KOPT-K1 (cell line): Measurements from ENCODE around the gene PLCG2.
A peak's percentile ranks its signal among the peaks of the same experiment; 100 is the strongest.

Experiments
- H3K27ac ChIP-seq: fragments of 200-600 bp; sonication (generic); 2 replicates; pipeline ENCODE4 v1.5.1; 2016; ENCODE audit warnings: antibody characterized with exemption, mild to moderate bottlenecking, low read depth, low read length; ENCODE audit not compliant: poor library complexity, severe bottlenecking
- H3K36me3 ChIP-seq: fragments of 200-600 bp; sonication (generic); 2 replicates; pipeline ENCODE4 v1.5.1; 2017; ENCODE audit warnings: antibody characterized with exemption, mild to moderate bottlenecking, low read length, moderate library complexity; ENCODE audit not compliant: insufficient read depth
- H3K9me3 ChIP-seq: fragments of 200-600 bp; sonication (generic); 2 replicates; pipeline ENCODE4 v1.5.1; 2017; ENCODE audit warnings: antibody characterized with exemption, low read length, mild to moderate bottlenecking; ENCODE audit not compliant: insufficient read depth, poor library complexity, severe bottlenecking

The PLCG2 gene

DNA sequence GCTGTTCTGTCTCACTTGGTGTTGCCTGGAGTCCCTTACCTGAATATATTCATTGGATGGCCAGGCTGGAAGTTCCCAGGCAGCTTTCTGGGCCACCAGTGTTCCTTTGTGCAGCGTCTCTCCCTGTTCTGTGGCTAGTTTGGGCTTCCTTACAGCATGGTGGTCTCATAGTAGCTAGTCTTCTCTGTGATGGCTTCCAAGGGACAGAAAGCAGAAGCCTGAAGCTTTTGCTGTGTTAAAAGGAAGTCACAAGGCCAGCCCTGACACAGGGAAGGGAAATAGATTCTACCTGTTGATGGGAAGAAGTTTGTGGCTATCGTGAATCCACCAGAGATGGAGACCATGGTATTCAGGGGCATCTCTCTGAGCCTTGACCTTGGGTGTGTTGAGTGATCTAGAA lies 34.6 kb downstream of the PLCG2 start:
- H3K36me3 ChIP-seq, result no peaks in the 10 kb centered on the region
- no peaks in the 10 kb centered on the region for H3K9me3 ChIP-seq
- no peak overlapping the region for H3K27ac ChIP-seq

DNA sequence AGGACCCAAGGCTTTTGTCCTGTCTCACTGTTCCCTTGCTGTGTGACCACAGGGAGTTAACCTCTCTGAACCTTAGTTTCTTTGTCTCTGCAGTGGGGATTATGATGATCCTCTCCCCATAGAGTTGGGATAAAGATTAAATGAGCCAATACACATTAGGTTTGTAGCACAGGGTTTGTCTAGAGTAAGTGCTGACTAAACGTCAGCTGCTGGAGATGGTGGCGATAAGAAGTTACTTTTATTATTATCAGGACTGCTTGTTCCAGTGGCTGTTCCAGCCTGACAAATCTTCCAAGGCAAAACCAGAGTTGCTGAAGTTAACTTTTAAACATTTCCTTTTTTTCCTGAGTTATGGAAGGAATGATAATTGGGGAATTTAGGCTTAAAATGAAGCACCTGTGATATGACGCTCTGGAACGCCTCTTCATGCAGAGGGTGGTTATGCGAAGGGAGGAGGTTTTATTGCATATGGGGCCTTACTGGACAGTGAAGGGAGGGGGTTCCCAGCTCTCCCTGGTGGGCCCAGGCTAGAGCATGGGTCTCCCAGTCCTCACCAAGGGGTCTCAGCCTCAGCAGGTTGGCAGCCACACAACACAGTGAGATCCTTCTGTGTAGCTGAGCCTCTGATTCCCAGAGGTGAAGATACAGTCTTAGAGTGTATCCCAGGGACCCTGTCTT lies 35.8 kb downstream of the PLCG2 start:
- Histone ChIP-seq H3K27ac (no peak overlapping the region), H3K9me3 (no peaks in the 10 kb centered on the region), H3K36me3 (no peaks in the 10 kb centered on the region)

DNA sequence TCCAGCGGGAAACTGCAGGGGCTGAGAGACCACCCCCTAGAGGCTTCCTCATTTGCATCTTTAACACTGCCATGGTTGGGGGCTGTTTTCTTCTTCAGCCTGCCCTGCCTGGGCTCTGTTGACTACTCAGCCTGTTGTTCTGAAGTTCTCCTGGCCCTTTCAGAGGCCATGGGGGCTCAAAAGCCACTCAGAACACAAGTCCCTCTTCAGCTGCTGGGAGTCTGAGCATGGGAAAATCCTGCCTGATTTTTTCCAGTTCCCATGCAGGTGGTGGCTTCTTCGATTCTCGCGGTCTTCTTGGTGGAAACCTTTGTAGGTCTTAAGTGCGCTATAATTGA lies 36.3 kb downstream of the PLCG2 start:
- H3K36me3 ChIP-seq, result no peaks in the 10 kb centered on the region
- no peaks in the 10 kb centered on the region for H3K9me3 ChIP-seq
- no peak overlapping the region for H3K27ac ChIP-seq

DNA sequence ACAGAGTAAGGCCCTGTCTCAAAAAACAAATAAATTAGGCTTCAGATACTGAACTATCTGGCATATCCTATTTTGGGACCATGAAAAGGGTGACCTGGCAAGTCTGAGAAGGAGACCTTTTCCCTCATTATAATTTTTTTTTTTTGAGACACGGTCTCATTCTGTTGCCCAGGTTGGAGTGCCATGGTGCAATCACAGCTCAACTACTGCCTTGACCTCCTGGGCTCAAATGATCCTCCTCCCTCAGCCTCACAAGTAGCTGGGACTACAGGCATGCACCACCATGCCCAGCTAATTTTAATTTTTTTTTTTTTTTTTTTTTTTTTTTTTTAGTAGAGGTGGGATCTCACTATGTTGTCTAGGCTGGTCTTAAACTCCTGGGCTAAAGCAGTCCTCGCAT lies 37.3 kb downstream of the PLCG2 start:
- Histone ChIP-seq H3K9me3 (no peaks in the 10 kb centered on the region), H3K27ac (no peak overlapping the region), H3K36me3 (no peaks in the 10 kb centered on the region)

DNA sequence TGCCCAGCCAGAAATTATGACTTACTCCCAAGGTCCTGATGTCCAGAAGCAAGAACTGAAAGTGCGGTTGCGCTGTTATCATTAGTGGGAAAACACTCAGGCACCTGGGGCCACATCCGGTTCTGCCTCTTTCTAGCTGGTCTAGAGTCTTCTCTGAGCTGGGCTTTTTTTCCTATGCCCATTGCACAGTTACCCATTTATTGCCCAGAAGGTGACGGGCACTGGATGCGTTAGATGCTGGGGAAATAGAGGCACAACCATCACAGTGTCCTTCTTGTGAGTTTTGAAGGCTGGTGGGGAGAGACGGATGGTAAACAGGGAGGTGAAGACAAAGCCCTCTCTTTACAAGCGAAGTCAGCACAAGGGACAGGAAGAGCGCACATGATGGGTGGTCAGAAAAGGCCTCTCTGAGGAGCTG lies 37.7 kb downstream of the PLCG2 start:
- Histone ChIP-seq H3K36me3 (no peaks in the 10 kb centered on the region), H3K9me3 (no peaks in the 10 kb centered on the region), H3K27ac (no peak overlapping the region)

DNA sequence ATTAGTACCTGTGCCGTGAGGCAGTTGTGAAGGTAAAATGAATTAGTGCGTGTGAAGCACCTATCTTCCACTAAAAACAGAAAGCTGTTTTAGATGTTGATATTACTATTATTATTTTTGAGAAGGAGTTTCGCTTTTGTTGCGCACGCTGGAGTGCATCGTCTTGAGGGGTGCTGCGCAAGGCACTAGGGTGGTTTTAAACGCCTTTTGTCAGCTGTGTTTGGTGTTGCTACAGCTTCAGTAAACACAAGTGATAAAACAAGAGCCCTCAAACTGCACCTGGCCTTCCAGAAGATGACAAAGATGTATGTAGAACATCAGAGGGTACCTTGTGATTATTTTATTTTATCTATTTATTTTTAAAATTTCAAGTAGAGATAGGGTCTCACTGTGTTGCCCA lies 38.2 kb downstream of the PLCG2 start:
- H3K27ac ChIP-seq, result no peak overlapping the region
- H3K9me3 ChIP-seq, result no peaks in the 10 kb centered on the region
- no peaks in the 10 kb centered on the region for H3K36me3 ChIP-seq

DNA sequence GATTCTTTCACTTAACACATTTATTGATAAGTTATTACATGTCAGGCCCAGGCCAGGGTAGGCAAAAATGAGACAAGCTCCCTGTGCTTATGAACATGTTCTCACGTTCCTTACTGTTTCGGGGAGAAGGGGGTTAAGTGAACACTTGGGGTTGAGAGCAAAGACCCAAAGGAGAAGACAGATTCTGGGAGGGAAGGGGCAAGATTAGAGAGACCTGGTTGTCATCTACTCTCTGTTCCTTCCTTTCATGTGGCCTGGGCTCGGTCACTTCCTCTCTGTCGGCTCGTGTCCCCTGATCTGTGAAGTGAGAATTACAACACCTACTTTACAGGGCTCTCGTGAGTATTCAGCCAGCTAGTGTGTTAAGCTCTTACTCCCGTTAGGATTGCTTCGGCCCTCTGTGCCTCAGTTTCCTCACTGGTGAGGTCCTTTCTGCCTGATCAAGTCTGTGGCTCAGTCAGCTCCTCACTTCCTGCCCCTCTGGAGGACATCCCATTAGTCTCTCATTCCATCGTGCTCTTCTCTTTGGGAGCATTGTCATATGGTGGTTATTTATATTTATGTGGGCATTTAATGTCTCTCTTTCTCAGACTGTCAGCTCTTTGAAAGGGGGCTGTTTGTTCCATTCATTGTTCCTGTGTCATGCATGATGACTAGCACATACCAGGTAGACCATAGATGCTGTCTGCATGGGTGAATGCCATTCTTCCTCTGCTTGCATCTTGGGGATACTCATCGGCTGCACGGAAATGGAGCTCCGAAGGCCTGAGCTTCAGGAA lies 38.9 kb downstream of the PLCG2 start:
- no peak overlapping the region for H3K27ac ChIP-seq
- H3K9me3 ChIP-seq, result no peaks in the 10 kb centered on the region
- H3K36me3 ChIP-seq, result no peaks in the 10 kb centered on the region

DNA sequence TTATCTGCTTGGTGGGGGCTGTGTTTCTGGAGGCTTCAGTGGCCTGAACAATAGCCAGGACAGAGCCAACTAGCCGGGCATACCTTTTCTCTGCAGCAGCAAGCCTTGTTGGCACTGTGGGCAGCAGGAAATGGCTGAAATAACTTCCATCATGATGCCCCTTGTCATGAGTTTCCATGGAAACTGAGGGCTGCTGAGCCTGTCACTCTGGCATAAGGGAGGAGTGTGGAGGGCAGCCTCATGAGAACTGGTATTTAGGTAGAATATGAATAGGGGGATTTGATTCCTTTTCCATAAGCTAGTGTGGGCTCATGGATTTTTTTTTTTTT lies 39.4 kb downstream of the PLCG2 start:
- H3K36me3 ChIP-seq, result no peaks in the 10 kb centered on the region

DNA sequence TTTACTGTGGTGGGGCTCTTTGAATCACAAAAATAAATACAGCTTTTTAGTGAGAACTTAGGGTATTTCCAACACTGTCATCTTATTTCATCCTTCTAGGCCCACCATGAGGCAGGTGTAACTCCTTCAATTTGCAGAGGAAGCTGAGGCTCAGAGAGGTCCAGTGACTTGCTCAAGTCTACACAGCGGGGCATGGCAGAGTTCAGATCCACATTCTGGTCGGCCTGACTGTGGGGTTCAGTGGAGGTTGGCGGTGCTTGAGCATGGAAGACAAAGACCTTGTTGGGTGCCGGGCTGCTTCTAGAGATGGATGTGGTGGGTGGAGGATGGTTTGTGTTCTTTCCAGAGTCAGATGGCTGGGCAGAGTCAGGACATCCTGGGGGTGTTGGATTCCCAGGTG lies 39.8 kb downstream of the PLCG2 start:
- no peaks in the 10 kb centered on the region for H3K36me3 ChIP-seq
- no peak overlapping the region for H3K27ac ChIP-seq
- no peaks in the 10 kb centered on the region for H3K9me3 ChIP-seq

More for the DNA sequence above, 39.4 kb downstream of the PLCG2 start:
- Histone ChIP-seq H3K27ac (no peak overlapping the region), H3K9me3 (no peaks in the 10 kb centered on the region)

DNA sequence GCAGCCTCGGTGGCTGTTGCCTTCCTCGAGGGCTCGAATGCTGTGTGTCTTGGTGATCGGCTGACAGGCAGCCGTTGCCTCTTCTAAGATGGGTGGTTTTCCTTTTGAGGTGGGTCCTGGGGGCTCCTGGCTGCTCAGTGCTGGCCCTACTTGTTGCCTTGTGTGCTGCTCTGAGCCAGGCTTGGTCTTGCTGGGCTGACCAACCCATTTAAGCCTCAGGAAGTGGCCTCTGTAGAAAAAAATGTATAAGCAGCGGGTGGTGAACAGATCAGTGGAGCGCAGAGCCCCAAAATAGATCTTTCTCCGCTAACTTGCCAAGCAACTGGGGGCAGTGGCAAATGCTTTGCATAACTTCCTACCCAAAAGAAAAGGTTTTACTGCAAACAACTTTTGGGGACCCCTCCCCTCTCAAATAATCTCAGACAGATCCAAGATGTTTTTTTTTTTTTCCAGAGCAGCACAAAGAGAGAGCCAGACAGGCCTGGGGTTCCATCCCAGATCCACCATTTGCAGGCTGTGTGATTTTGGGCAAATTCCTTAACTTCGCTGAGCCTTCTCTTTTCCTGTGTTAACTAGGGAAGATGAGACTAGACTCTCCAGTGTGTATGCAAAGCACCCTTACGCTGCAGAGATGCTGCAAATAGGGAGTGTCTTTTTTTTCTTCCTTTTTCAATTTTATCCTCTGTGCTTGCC lies 42.5 kb downstream of the PLCG2 start:
- no peaks in the 10 kb centered on the region for H3K36me3 ChIP-seq
- no peaks in the 10 kb centered on the region for H3K9me3 ChIP-seq
- H3K27ac ChIP-seq, result no peak overlapping the region

DNA sequence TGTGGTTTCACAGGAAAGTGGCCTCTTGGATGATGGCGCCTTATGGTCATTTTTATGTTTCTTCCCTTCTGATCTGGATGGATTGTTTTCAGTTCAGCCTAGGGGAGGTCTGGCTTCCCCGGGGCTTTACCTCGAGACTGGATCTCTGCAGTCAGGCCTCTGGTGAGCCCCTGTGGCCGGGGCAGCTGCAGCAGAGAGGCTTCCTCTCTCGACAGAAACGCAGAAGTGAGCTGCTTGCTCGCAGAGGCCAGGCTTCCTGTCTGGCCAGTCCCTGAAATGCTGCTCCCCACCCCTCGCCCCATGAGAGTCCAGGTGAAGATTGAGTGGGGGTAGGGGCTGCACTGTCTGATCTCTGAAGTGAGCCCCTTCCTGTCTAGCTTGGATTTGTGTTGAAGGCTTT lies 44.0 kb downstream of the PLCG2 start:
- no peaks in the 10 kb centered on the region for H3K36me3 ChIP-seq
- H3K9me3 ChIP-seq, result no peaks in the 10 kb centered on the region
- peak overlapping the region; percentile 13 for H3K27ac ChIP-seq

DNA sequence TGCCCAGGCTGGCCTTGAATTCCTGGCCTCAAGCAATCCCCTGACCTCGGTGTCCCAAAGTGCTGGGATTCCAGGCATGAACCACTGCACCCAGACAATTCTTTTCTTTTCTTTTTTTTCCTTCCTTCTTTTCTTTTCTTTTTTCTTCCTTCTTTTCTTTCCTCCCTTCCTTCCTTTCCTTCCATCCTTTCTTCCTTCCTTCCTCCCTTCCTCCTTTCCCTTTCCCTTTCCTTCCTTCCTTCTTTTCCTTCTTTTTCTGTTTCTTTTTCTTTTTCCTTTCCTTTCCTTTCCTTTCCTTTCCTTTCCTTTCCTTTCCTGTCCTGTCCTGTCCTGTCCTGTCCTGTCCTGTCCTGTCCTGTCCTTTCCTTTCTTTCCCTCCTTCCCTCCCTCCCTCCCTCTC lies 44.6 kb downstream of the PLCG2 start:
- H3K36me3 ChIP-seq, result no peaks in the 10 kb centered on the region

DNA sequence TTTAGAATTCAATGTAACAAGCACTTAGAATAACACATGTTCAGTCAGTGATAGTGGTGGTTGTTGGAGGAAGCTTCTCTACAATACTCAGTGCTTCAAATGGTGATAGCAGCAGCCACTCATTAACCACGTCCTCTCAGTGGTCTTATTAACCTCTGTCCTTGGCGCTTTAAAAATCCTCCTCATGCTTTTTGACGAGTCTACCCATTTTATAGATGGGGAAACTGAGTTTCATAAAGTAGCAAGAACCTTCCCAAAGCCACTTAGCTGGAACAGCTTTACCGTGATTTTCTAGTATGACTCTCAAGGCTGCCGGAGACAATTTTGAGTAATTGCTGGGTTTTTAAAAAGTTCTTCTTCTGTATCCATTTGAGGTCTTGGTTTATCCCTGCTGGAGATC lies 47.4 kb downstream of the PLCG2 start:
- Histone ChIP-seq H3K36me3 (no peaks in the 10 kb centered on the region), H3K9me3 (no peaks in the 10 kb centered on the region), H3K27ac (no peak overlapping the region)

More for the DNA sequence above, 44.6 kb downstream of the PLCG2 start:
- Histone ChIP-seq H3K27ac (no peak overlapping the region), H3K9me3 (no peaks in the 10 kb centered on the region)

DNA sequence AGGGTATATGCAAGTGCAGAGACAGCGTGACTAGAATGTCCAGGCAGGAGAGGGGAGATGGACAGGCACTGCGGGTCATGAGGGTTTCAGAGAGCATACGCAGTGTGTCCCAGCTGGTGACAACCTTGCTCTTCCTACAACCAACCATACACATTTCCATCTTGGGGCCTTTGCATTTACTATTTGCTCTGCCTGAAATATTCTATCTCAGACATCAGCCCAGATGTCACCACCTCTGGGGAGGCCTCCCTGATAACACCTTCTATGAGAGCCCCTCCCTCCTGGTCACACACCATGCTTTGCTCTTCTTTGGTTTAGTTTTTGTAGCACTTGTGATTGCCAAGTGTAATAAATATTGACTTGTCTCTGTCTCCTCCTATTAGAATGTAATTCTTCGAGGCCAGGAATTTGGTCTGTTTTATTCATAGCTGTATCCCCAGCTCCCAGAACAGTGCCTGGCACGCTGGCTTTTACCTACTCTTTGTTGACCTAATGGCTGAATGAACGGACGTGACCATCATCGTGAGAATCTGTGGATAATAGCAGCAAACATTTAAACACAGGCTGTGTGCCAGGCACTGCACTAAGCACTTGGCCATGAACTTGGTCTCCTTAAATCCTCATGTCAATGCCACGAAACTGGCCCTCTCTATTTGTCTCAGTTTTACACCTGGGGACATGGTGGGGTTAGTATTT lies 51.9 kb downstream of the PLCG2 start:
- Histone ChIP-seq H3K9me3 (no peaks in the 10 kb centered on the region), H3K36me3 (no peaks in the 10 kb centered on the region), H3K27ac (peak overlapping the region; percentile 57)

DNA sequence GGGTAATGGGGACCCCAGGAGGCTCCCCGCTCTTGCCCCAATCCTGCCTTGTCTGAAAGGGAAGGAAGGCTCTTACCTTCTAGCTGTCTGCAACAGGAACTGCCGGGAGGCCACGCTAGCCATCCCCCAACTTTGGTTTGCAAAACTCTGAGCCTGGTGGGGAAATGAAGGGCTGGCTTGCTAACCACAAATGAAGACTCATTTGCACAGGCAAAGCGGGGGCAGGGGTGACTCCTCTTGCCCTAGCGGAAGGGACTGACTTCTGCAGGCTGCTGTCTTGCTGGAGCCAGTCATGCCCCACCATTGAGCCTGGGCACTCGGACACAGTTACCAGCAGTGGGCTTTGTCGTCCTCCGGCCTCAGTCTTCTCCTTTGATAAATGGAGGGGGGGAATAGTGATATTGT lies 52.6 kb downstream of the PLCG2 start:
- Histone ChIP-seq H3K27ac (peak overlapping the region; percentile 57), H3K36me3 (no peaks in the 10 kb centered on the region), H3K9me3 (no peaks in the 10 kb centered on the region)
